RWPE1 (cell line): ENCODE measurements around the gene SUPT4H1.

Experiments
- CTCF ChIA-PET: fragments of 350-600 bp; sonication (Branson Sonifier 250); formaldehyde crosslinking; extraction: SDS; loops from one replicate; lab custom pipeline; 2021; lab: Yijun Ruan, JAX
- POLR2A ChIA-PET: fragments of 400-600 bp; formaldehyde crosslinking; extraction: SDS; loops from one replicate; lab custom pipeline; 2020; ENCODE audit warnings: antibody characterized with exemption; ENCODE audit not compliant: low non-redundant PET; lab: Yijun Ruan, JAX
- DNase-seq: peaks from one replicate; pipeline ENCODE4 v3.0.0; 2012; ENCODE audit warnings: low spot score
- H3K27ac ChIP-seq: fragments of 450-650 bp; 2 replicates; pipeline ENCODE4 v1.5.1; 2017
- CTCF ChIP-seq: fragments of 450-650 bp; conservative IDR thresholded peaks from 2 replicates; pipeline ENCODE4 v1.5.1; 2017; ENCODE audit warnings: low read depth, mild to moderate bottlenecking

The SUPT4H1 gene

GRCh38 chr17:58308173-58308984, 43.6 kb downstream of the SUPT4H1 start:
- CTCF ChIA-PET = interaction anchor here (0.5 to 1.2 kb wide), 5 partner anchors 9 to 157 kb away, joined by 3 to 4 read pairs (median 3); no protein-coding TSS in a partner anchor
- no peak for DNase-seq
- POLR2A ChIA-PET = no interaction called here

DNA sequence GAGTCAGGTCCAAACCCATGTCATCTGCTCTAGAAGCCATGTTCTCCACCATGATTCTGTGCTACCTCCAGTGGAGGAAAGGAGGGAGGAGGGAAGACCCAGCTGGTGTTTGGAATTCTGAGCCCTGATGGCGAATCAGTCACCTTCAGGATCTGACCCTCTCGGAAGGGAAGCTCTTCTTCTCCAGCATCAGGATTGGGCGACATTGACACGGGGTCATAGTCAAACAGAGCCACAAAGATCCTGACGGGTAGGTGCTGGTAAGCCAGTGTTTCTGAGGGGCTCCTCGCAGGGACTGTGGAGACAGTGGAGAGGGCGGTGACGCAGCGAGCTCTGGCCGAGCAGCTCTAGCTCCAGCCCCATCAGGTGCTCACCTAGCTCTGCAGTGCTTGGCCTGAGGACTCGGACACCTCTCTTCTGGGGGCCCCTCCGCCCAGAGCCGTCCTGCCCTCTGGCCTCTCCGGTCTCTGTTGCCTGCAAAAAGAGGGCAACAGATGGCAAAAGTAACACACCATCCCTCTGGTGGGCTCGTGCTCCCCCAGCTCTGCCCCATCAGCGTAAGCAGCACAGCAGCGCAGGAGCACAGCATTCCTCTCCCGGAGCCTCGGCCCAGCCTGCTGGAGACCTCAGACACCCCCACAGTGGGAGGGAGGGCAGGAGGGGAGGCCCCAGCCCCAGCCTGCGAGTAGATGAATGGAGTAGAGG, 44.4 kb downstream of the SUPT4H1 start:
- ChIA-PET CTCF (interaction anchor here (1.0 to 1.2 kb wide), 2 partner anchors 10 to 138 kb away, joined by 3 to 4 read pairs; no protein-coding TSS in a partner anchor), POLR2A (no interaction called here)
- H3K27ac ChIP-seq = no peak overlapping the region
- no peak for DNase-seq
- no peak for TF ChIP-seq CTCF

More at GRCh38 chr17:58308173-58308984, 43.6 kb downstream of the SUPT4H1 start:
- no peak for TF ChIP-seq CTCF
- H3K27ac ChIP-seq = no peak overlapping the region

GRCh38 chr17:58306131-58306951, 45.7 kb downstream of the SUPT4H1 start:
- H3K27ac ChIP-seq = no peak overlapping the region
- DNase-seq = no peak
- CTCF ChIA-PET = no interaction called here
- POLR2A ChIA-PET = no interaction called here
- no peak for TF ChIP-seq CTCF

- CTCF ChIA-PET = interaction anchor here (0.7 kb wide), 1 partner anchor 25 kb away, joined by 3 read pairs; no protein-coding TSS in a partner anchor
- POLR2A ChIA-PET = no interaction called here
- H3K27ac ChIP-seq = no peak overlapping the region
- DNase-seq = no peak
- TF ChIP-seq CTCF = no peak
Measured at GRCh38 chr17:58305626-58306025, 46.4 kb downstream of the SUPT4H1 start.

DNA sequence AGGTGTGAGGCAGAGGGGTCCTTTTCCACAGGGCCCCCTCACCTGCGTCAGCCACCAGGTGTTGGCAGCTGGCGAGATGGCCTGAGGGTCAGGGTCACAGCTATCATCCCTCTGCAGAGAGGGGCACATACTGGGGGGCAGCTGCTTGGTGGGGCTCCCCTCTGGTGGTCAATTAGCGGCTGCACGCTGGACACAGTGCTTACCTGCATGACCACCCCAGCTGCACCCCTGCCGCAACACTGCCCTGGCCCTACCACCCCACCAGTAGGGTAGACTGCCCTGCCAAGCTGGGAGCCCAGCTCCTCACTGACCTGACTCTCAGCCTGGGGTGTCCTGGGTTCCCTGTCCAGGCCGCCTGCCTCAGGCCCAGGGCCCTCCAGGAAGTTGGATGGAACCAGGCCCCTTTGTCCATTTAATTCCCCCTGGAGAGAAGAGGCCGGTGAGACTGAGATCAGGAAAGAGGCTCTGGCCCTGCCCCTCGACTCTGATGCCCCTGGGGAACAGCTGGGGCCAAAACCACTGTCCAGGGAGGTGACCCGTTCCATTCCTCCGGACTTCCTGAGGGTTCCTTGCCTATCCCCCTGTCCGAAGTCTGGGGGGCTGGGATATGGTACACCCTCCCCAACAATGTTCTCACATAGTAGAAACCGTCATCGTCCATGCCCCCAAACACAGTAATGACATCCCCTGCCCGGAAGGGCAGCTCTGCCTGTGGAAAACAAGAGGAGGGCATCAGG, 47.1 kb downstream of the SUPT4H1 start:
- DNase-seq = no peak
- H3K27ac ChIP-seq = no peak overlapping the region
- CTCF ChIA-PET = interaction anchor here (0.7 to 2.0 kb wide), 3 partner anchors 12 to 142 kb away, joined by 3 to 11 read pairs (median 5); no protein-coding TSS in a partner anchor
- POLR2A ChIA-PET = no interaction called here
- no peak for TF ChIP-seq CTCF
